GM19025 (cell line): Measurements from ENCODE around the gene SETD3.

Experiments
- ATAC-seq: cut with Tn5 transposase; IDR thresholded peaks from one replicate; pipeline ENCODE4 v1.9.1; 2021; ENCODE audit warnings: mild to moderate bottlenecking, low read depth, moderate library complexity; ENCODE audit not compliant: unreplicated experiment

Gene SETD3

GRCh38 chr14:99479906-99480869, at the start of gene SETD3:
TSS of gene SETD3 (minus strand) at chr14:99480859. CDS start at chr14:99465805, 15,054 bp downstream.
- ATAC-seq, result peak; percentile 2

GRCh38 chr14:99529899-99530298, 49.2 kb upstream of the SETD3 start:
- no peak for ATAC-seq

- no peak for ATAC-seq
Measured at GRCh38 chr14:99527427-99528076, 46.9 kb upstream of the SETD3 start.

- ATAC-seq, result no peak
Measured at GRCh38 chr14:99527026-99527425, 46.4 kb upstream of the SETD3 start.

- no peak for ATAC-seq
Measured at GRCh38 chr14:99525699-99526080, 45.0 kb upstream of the SETD3 start.

- no peak for ATAC-seq
Measured at GRCh38 chr14:99524804-99525698, 44.4 kb upstream of the SETD3 start.

- no peak for ATAC-seq
Measured at GRCh38 chr14:99524091-99524661, 43.5 kb upstream of the SETD3 start.

GRCh38 chr14:99523704-99524055, 43.0 kb upstream of the SETD3 start:
- ATAC-seq, result no peak

- ATAC-seq, result no peak
Measured at GRCh38 chr14:99522934-99523703, 42.5 kb upstream of the SETD3 start.

GRCh38 chr14:99522457-99522891, 41.8 kb upstream of the SETD3 start:
- ATAC-seq, result no peak

GRCh38 chr14:99522025-99522401, 41.4 kb upstream of the SETD3 start:
- no peak for ATAC-seq

- no peak for ATAC-seq
Measured at GRCh38 chr14:99521176-99522024, 40.7 kb upstream of the SETD3 start.

GRCh38 chr14:99520571-99521081, 40.0 kb upstream of the SETD3 start:
- no peak for ATAC-seq

- ATAC-seq, result no peak
Measured at GRCh38 chr14:99519931-99520421, 39.3 kb upstream of the SETD3 start.

GRCh38 chr14:99519347-99519881, 38.8 kb upstream of the SETD3 start:
- no peak for ATAC-seq

GRCh38 chr14:99518441-99519346, 38.0 kb upstream of the SETD3 start:
- ATAC-seq, result no peak
